HepG2 (cell line): ENCODE results near the gene M1AP. TPM values are rescaled to one million over a fixed set of nuclear protein-coding genes. Genes with fewer than 3 reads are reported as not detected.

Experiments used
- CERS6 ChIP-seq: sonication (generic); formaldehyde crosslinking; IDR thresholded peaks from 2 replicates; pipeline ENCODE4 v1.5.0; 2020; ENCODE audit warnings: missing genetic modification reagents
- ETV5 ChIP-seq: IDR thresholded peaks from 2 replicates; pipeline ENCODE4 v1.6.1; 2018; ENCODE audit warnings: missing biosample characterization, missing genetic modification reagents, inconsistent platforms, borderline replicate concordance
- FOXA1 ChIP-seq, 2 experiments: fragments of 450-650 bp in 1 of 2; sonication (generic) in 1 of 2; formaldehyde crosslinking in 1 of 2; IDR thresholded peaks; 2 replicates each; pipeline versions ENCODE4 v1.4.0 to v1.6.1; 2016 to 2020; ENCODE audit warnings: missing genetic modification reagents in 1 of 2
- HOXA3 ChIP-seq: sonication (generic); formaldehyde crosslinking; IDR thresholded peaks from 2 replicates; pipeline ENCODE4 v1.5.0; 2020; ENCODE audit warnings: missing genetic modification reagents
- MIER2 ChIP-seq: IDR thresholded peaks from 2 replicates; pipeline ENCODE4 v1.6.1; 2016; ENCODE audit warnings: missing biosample characterization, missing genetic modification reagents
- NFE2 ChIP-seq: sonication (generic); formaldehyde crosslinking; IDR thresholded peaks from 2 replicates; pipeline ENCODE4 v1.4.0; 2020; ENCODE audit warnings: missing genetic modification reagents
- RCOR2 ChIP-seq: IDR thresholded peaks from 2 replicates; pipeline ENCODE4 v1.6.1; 2016; ENCODE audit warnings: missing biosample characterization, missing genetic modification reagents
- RELA ChIP-seq: sonication (generic); formaldehyde crosslinking; IDR thresholded peaks from 2 replicates; pipeline ENCODE4 v1.4.0; 2020; ENCODE audit warnings: missing genetic modification reagents
- SAFB2 ChIP-seq: sonication (generic); formaldehyde crosslinking; IDR thresholded peaks from 2 replicates; pipeline ENCODE4 v1.5.1; 2020; ENCODE audit warnings: missing genetic modification reagents, low read depth, mild to moderate bottlenecking, borderline replicate concordance
- TBX3 ChIP-seq: fragments of 450-650 bp; IDR thresholded peaks from 2 replicates; pipeline ENCODE4 v1.6.1; 2017; ENCODE audit warnings: antibody characterized with exemption, mild to moderate bottlenecking, inconsistent platforms, borderline replicate concordance
- TRIM22 ChIP-seq: fragments of 450-650 bp; IDR thresholded peaks from 2 replicates; pipeline ENCODE4 v1.6.1; 2017
- ZBTB10 ChIP-seq: sonication (generic); formaldehyde crosslinking; IDR thresholded peaks from 2 replicates; pipeline ENCODE4 v1.4.0; 2020; ENCODE audit warnings: missing genetic modification reagents, borderline replicate concordance
- ZBTB7B ChIP-seq: sonication (generic); formaldehyde crosslinking; IDR thresholded peaks from 2 replicates; pipeline ENCODE4 v1.4.0; 2020; ENCODE audit warnings: missing genetic modification reagents
- ZFP36L2 ChIP-seq: sonication (generic); formaldehyde crosslinking; IDR thresholded peaks from 2 replicates; pipeline ENCODE4 v1.4.0; 2020; ENCODE audit warnings: missing genetic modification reagents
- ZMYM3 ChIP-seq: sonication (generic); formaldehyde crosslinking; IDR thresholded peaks from 2 replicates; pipeline ENCODE4 v1.5.1; 2020; ENCODE audit warnings: mild to moderate bottlenecking, missing genetic modification reagents
- ZNF143 ChIP-seq: sonication (generic); formaldehyde crosslinking; IDR thresholded peaks from 2 replicates; pipeline ENCODE4 v1.4.0; 2020; ENCODE audit warnings: missing genetic modification reagents
- ZNF292 ChIP-seq: sonication (generic); formaldehyde crosslinking; IDR thresholded peaks from 2 replicates; pipeline ENCODE4 v1.8.1; 2022; ENCODE audit warnings: mild to moderate bottlenecking, low read depth, missing genetic modification reagents, borderline replicate concordance
- ZNF512B ChIP-seq: sonication (generic); formaldehyde crosslinking; IDR thresholded peaks from 2 replicates; pipeline ENCODE4 v1.5.1; 2020; ENCODE audit warnings: missing genetic modification reagents, mild to moderate bottlenecking, borderline replicate concordance
- ZNF589 ChIP-seq: sonication (generic); formaldehyde crosslinking; conservative IDR thresholded peaks from 2 replicates; pipeline ENCODE4 v1.8.0; 2022; ENCODE audit warnings: mild to moderate bottlenecking, moderate library complexity, missing genetic modification reagents
- ZNF782 ChIP-seq: sonication (generic); formaldehyde crosslinking; IDR thresholded peaks from 2 replicates; pipeline ENCODE4 v1.4.0; 2020; ENCODE audit warnings: missing genetic modification reagents, mild to moderate bottlenecking, borderline replicate concordance
- ZSCAN31 ChIP-seq: sonication (generic); formaldehyde crosslinking; IDR thresholded peaks from 2 replicates; pipeline ENCODE4 v1.5.0; 2020; ENCODE audit warnings: low read depth, mild to moderate bottlenecking, missing genetic modification reagents
- polyA plus RNA-seq, 8 experiments: library from polyadenylated mRNA; depleted of rRNA in 3 of 8; stranded (reverse) in 7 of 8; unstranded in 1 of 8; fragments of >200 nt; fragmentation: Illumina TruSeq in 4 of 8; extraction: Trizol in 4 of 8; gene quantifications; 2 replicates each; pipeline versions ENCODE4 v1.2.1 to v1.2.3, GENCODE V29; 2011 to 2016; ENCODE audit warnings: low read depth in 4 of 8, missing spikeins in 1 of 8, mixed read lengths in 1 of 8; ENCODE audit not compliant: insufficient read depth in 1 of 8
- total RNA-seq, 5 experiments: library from RNA; depleted of rRNA; stranded (reverse); fragments of >200 nt; fragmentation: Illumina TruSeq; extraction: Trizol; gene quantifications; 2 replicates each; pipeline ENCODE4 v1.2.3, GENCODE V29; 2016; ENCODE audit warnings: low read depth in 1 of 5

M1AP gene
- total and polyA plus RNA-seq, 2 of the 13 experiments (the other 11 are each of a cell fraction or from before 2014, with no cell fraction given): not detected

GRCh38 chr2:74525717-74526648 lies 122.1 kb downstream of the M1AP start, which contains the start of gene DQX1 (continued):
- no peak for TF ChIP-seq RCOR2 (CRISPR knock-in tag)
- TF ChIP-seq ZMYM3 (CRISPR knock-in tag): no peak
- TF ChIP-seq FOXA1 (IDR thresholded peaks at IDR 0.05): no peak
- peak; percentile 44 for TF ChIP-seq FOXA1 (CRISPR knock-in tag; IDR thresholded peaks at IDR 0.05)
- no peak for TF ChIP-seq SAFB2 (CRISPR knock-in tag)
- no peak; the same call in 1 of the 2 replicates for TF ChIP-seq ZNF589 (CRISPR knock-in tag)
- TF ChIP-seq CERS6 (CRISPR knock-in tag): no peak
- TF ChIP-seq RELA: no peak
- 0 out of 2 replicates have a peak, but pooled peaks have one; percentile 21 for TF ChIP-seq TBX3
- peak; percentile 64; the same call in 1 of the 2 replicates for TF ChIP-seq ZBTB7B (CRISPR knock-in tag)
- no peak for TF ChIP-seq ZFP36L2
- TF ChIP-seq ETV5 (CRISPR knock-in tag): peak; percentile 88
- TF ChIP-seq NFE2: no peak
- TF ChIP-seq ZNF512B (CRISPR knock-in tag): no peak
- TF ChIP-seq TRIM22: no peak
- peak; percentile 96 for TF ChIP-seq ZNF143 (CRISPR knock-in tag)
- peak; percentile 69 for TF ChIP-seq HOXA3 (CRISPR knock-in tag)
- peak; percentile 45; the same call in 1 of the 2 replicates for TF ChIP-seq MIER2
- no peak for TF ChIP-seq ZNF292 (CRISPR knock-in tag)
- TF ChIP-seq ZBTB10 (CRISPR knock-in tag): no peak
- peak; percentile 88; the same call in 1 of the 2 replicates for TF ChIP-seq ZSCAN31 (CRISPR knock-in tag)
- no peak for TF ChIP-seq ZNF782 (CRISPR knock-in tag)
